Mesendoderm (in vitro differentiated cells): Measurements from ENCODE around the gene STEAP4.
A peak's percentile ranks its signal among the peaks of the same experiment; 100 is the strongest.

Experiments used
- DNase-seq: peaks from one replicate; pipeline ENCODE4 v3.0.0; 2013
- H2AK5ac ChIP-seq: 2 replicates; pipeline ENCODE4 v1.6.1; 2013; ENCODE audit warnings: low read length, inconsistent platforms
- H2BK120ac ChIP-seq: 2 replicates; pipeline ENCODE4 v1.6.1; 2013; ENCODE audit warnings: low read depth, mild to moderate bottlenecking, low read length, moderate library complexity, mixed read lengths
- H2BK15ac ChIP-seq: replicated peaks from 2 replicates; pipeline ENCODE4 v1.6.1; 2013; ENCODE audit warnings: low read depth, mild to moderate bottlenecking, moderate library complexity
- H2BK5ac ChIP-seq: 2 replicates; pipeline ENCODE4 v1.6.1; 2013; ENCODE audit warnings: low read length, inconsistent platforms
- H3K18ac ChIP-seq: 2 replicates; pipeline ENCODE4 v1.6.1; 2013; ENCODE audit warnings: mild to moderate bottlenecking, low read length, mixed read lengths
- H3K23ac ChIP-seq: one replicate; pipeline ENCODE4 v1.6.1; 2013; ENCODE audit warnings: low read length
- H3K27ac ChIP-seq: 2 replicates; pipeline ENCODE4 v1.5.1; 2013; ENCODE audit warnings: low read depth, mild to moderate bottlenecking, inconsistent platforms, low read length, moderate library complexity
- H3K27me3 ChIP-seq: 2 replicates; pipeline ENCODE4 v1.6.1; 2013; ENCODE audit warnings: low read length, control low read depth, mild to moderate bottlenecking, inconsistent platforms; ENCODE audit not compliant: insufficient read depth, poor library complexity
- H3K36me3 ChIP-seq: 2 replicates; pipeline ENCODE4 v1.6.1; 2013; ENCODE audit warnings: low read length, inconsistent platforms; ENCODE audit not compliant: control insufficient read depth, insufficient read depth
- H3K4ac ChIP-seq: one replicate; pipeline ENCODE4 v1.6.1; 2013; ENCODE audit warnings: low read depth, mild to moderate bottlenecking, low read length, moderate library complexity
- H3K4me1 ChIP-seq: 2 replicates; pipeline ENCODE4 v1.6.1; 2013; ENCODE audit warnings: low read depth, low read length, inconsistent platforms; ENCODE audit not compliant: control insufficient read depth
- H3K4me2 ChIP-seq: 2 replicates; pipeline ENCODE4 v1.6.1; 2013; ENCODE audit warnings: low read length
- H3K4me3 ChIP-seq: 2 replicates; pipeline ENCODE4 v1.5.1; 2013; ENCODE audit warnings: mild to moderate bottlenecking, low read length
- H3K56ac ChIP-seq: one replicate; pipeline ENCODE4 v1.6.1; 2013; ENCODE audit warnings: low read length
- H3K79me1 ChIP-seq: 2 replicates; pipeline ENCODE4 v1.6.1; 2013; ENCODE audit warnings: low read length, inconsistent platforms
- H3K79me2 ChIP-seq: 2 replicates; pipeline ENCODE4 v1.6.1; 2013; ENCODE audit warnings: mild to moderate bottlenecking, low read length; ENCODE audit not compliant: control insufficient read depth, insufficient read depth
- H3K9ac ChIP-seq: 2 replicates; pipeline ENCODE4 v1.6.1; 2013; ENCODE audit warnings: low read length, inconsistent platforms
- H4K5ac ChIP-seq: one replicate; pipeline ENCODE4 v1.6.1; 2013; ENCODE audit warnings: low read length
- H4K8ac ChIP-seq: one replicate; pipeline ENCODE4 v1.6.1; 2013; ENCODE audit warnings: low read depth, mild to moderate bottlenecking, control low read depth, low read length, moderate library complexity
- WGBS: extraction: QIAGEN DNeasy Blood & Tissue Kit; methylation state at CpG from one replicate; pipeline ENCODE4 v1.1.7; 2013; ENCODE audit warnings: low lambda C conversion rate, missing lambda C conversion rate; ENCODE audit not compliant: insufficient coverage; ENCODE audit errors: extremely low coverage; 5-methylcytosine and 5-hydroxymethylcytosine counted together

STEAP4 gene

DNA sequence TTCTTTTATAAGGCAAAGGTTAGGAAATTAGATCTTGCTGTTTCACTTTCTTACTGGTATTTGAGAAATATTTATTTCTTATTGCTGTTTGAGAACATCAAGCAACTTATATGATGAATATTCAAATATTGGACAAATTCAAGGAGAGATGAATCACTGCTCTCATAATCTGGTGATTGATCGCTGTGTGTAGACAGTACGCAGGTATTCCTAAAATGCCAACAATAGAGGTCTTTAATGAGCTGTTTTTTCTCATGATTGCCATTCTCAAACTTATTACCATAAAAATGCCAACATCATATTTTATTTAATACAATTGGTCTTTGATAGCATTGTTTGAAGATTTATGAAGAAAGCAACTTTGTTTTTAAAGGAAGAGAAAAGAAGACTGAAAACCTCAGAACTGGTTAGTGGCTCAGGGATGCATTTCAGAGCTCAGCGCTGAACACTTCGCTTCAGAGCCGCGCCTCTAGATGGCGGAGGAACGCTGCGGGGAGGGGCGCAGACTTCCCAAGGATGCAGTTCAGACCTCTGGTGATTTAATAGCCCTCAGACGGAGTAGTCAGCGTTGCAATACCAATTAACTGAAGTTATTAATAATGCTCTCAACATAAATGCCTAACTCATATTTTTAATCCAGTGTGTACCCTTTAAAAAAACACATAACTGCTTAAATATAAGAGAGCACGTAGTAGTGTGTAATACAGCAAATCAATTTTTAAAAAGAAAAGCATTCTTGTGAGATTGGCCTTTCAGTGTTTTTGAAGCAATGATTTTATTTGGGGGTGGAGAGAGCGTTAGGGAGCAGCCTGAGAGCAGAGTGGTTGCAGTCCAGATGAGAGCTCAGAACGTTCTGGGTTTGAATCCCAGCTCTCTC is 38.5 kb upstream of the STEAP4 start:
- no peaks in the 10 kb centered on the region for H3K36me3 ChIP-seq
- no peak overlapping the region for H2AK5ac ChIP-seq
- no peak overlapping the region for H3K4ac ChIP-seq
- H3K27ac ChIP-seq: no peak overlapping the region
- no peak overlapping the region for H3K4me2 ChIP-seq
- H3K18ac ChIP-seq: no peak overlapping the region
- no peak overlapping the region for H2BK15ac ChIP-seq
- peak; percentile 67 for DNase-seq
- H3K79me2 ChIP-seq: no peaks in the 10 kb centered on the region
- no peak overlapping the region for H3K4me3 ChIP-seq
- no peaks in the 10 kb centered on the region for H3K27me3 ChIP-seq
- H3K56ac ChIP-seq: no peak overlapping the region
- H2BK120ac ChIP-seq: no peak overlapping the region
- no peak overlapping the region for H4K5ac ChIP-seq
- no peak overlapping the region for H2BK5ac ChIP-seq
- H3K23ac ChIP-seq: no peak overlapping the region
- H3K79me1 ChIP-seq: no peaks in the 10 kb centered on the region
- H3K9ac ChIP-seq: no peak overlapping the region
- no CpG with 5 or more reads among the region's 15 CpGs for WGBS
- no peak overlapping the region for H4K8ac ChIP-seq
- no peaks in the 10 kb centered on the region for H3K4me1 ChIP-seq

DNA sequence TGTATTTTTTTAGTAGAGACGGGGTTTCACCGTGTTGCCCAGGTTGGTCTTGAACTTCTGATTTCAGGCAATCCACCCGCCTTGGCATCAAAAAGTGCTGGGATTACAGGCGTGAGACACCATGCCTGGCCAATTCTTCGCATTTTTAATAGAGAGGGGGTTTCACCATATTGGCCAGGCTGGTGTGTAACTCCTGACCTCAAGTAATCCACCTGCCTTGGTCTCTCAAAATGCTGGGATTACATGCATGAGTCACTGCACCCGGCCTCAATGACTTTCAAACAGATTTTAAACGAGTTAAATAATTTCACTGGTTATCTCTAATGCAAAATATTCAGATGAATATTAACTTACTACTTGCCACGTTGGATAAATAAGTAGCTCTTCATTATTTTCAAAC is 37.6 kb upstream of the STEAP4 start:
- Histone ChIP-seq H3K4me3 (no peak overlapping the region), H3K4me1 (no peaks in the 10 kb centered on the region), H4K8ac (no peak overlapping the region), H2AK5ac (no peak overlapping the region), H3K79me2 (no peaks in the 10 kb centered on the region), H2BK120ac (no peak overlapping the region), H3K4me2 (no peak overlapping the region), H3K4ac (no peak overlapping the region), H3K79me1 (no peaks in the 10 kb centered on the region), H2BK15ac (no peak overlapping the region), H3K56ac (no peak overlapping the region), H3K18ac (no peak overlapping the region), H3K27ac (no peak overlapping the region), H2BK5ac (no peak overlapping the region), H3K27me3 (no peaks in the 10 kb centered on the region), H3K36me3 (no peaks in the 10 kb centered on the region), H3K23ac (no peak overlapping the region), H3K9ac (no peak overlapping the region), H4K5ac (no peak overlapping the region)
- no CpG with 5 or more reads among the region's 8 CpGs for WGBS
- DNase-seq: no peak

GRCh38 chr7:88339195-88339922 is 32.7 kb upstream of the STEAP4 start:
- no peaks in the 10 kb centered on the region for H3K4me1 ChIP-seq
- no peak overlapping the region for H3K56ac ChIP-seq
- no peak overlapping the region for H2BK120ac ChIP-seq
- H3K4ac ChIP-seq: no peak overlapping the region
- WGBS: no CpG with 5 or more reads among the region's 2 CpGs
- no peaks in the 10 kb centered on the region for H3K36me3 ChIP-seq
- no peak overlapping the region for H2BK5ac ChIP-seq
- H3K18ac ChIP-seq: no peak overlapping the region
- H3K9ac ChIP-seq: no peak overlapping the region
- no peak overlapping the region for H3K23ac ChIP-seq
- H2BK15ac ChIP-seq: no peak overlapping the region
- H3K4me3 ChIP-seq: no peak overlapping the region
- no peak for DNase-seq
- H3K79me2 ChIP-seq: no peaks in the 10 kb centered on the region
- no peaks in the 10 kb centered on the region for H3K79me1 ChIP-seq
- no peak overlapping the region for H4K8ac ChIP-seq
- no peaks in the 10 kb centered on the region for H3K27me3 ChIP-seq
- no peak overlapping the region for H3K27ac ChIP-seq
- H2AK5ac ChIP-seq: no peak overlapping the region
- no peak overlapping the region for H4K5ac ChIP-seq
- no peak overlapping the region for H3K4me2 ChIP-seq

- Histone ChIP-seq H3K79me1 (no peaks in the 10 kb centered on the region), H3K4ac (no peak overlapping the region), H3K18ac (no peak overlapping the region), H3K4me1 (no peaks in the 10 kb centered on the region), H2BK15ac (no peak overlapping the region), H3K56ac (no peak overlapping the region), H4K8ac (no peak overlapping the region), H4K5ac (no peak overlapping the region), H3K23ac (no peak overlapping the region), H2BK120ac (no peak overlapping the region), H3K9ac (no peak overlapping the region), H2AK5ac (no peak overlapping the region), H2BK5ac (no peak overlapping the region), H3K36me3 (no peaks in the 10 kb centered on the region), H3K27me3 (no peaks in the 10 kb centered on the region), H3K4me3 (no peak overlapping the region), H3K27ac (no peak overlapping the region), H3K4me2 (no peak overlapping the region), H3K79me2 (no peaks in the 10 kb centered on the region)
- no peak for DNase-seq
- WGBS: no CpG with 5 or more reads among the region's 6 CpGs
These were observed 31.8 kb upstream of the STEAP4 start for GRCh38 chr7:88338503-88338902.

GRCh38 chr7:88337572-88337971 is 30.9 kb upstream of the STEAP4 start:
- Histone ChIP-seq H2AK5ac (no peak overlapping the region), H4K5ac (no peak overlapping the region), H3K4me1 (no peaks in the 10 kb centered on the region), H3K27me3 (no peaks in the 10 kb centered on the region), H3K56ac (no peak overlapping the region), H3K9ac (no peak overlapping the region), H3K79me2 (no peaks in the 10 kb centered on the region), H3K4ac (no peak overlapping the region), H2BK15ac (no peak overlapping the region), H3K79me1 (no peaks in the 10 kb centered on the region), H4K8ac (no peak overlapping the region), H3K4me3 (no peak overlapping the region), H2BK5ac (no peak overlapping the region), H2BK120ac (no peak overlapping the region), H3K36me3 (no peaks in the 10 kb centered on the region), H3K4me2 (no peak overlapping the region), H3K23ac (no peak overlapping the region), H3K27ac (no peak overlapping the region), H3K18ac (no peak overlapping the region)
- no peak for DNase-seq
